ENCODE results near the gene SLC37A4. TPM values are rescaled to one million over a fixed set of nuclear protein-coding genes. Genes with fewer than 3 reads are reported as not detected.
"Not testable (repeated sequence)": the region's sequence is repeated elsewhere in the genome, so short reads cannot be mapped to it uniquely, and the experiment has no call there.

SLC37A4 gene
- total and polyA plus RNA-seq, 10 of the 15 experiments (the other 5 are each of a cell fraction or from before 2014, with no cell fraction given): 11.6 to 29.7 (median 20.4) TPM

DNA sequence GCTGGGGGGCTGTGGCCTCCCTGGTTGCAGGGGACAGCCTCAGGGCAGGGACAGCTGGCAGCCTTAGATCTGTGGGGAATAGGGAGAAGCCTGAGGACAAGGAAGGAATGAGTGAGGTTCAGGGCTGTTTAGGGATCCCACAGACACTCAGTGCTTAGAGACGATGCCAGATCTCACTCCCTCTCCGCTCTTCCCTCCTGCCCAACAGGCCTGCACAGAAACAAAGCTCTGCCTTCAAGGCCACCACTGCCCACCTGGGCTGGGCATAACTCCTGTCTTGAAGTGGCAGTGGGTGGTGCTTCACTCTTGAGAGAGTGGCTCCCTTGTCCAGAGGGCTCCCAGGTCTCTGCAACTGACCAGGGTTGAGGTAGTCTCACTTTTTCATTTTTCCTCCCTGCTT is 45.9 kb downstream of the SLC37A4 start (continued):
- TF ChIP-seq SMC3 (IDR thresholded peaks at IDR 0.05; ENCODE audit: borderline replicate concordance, low read length): no peak
- TF ChIP-seq, protein P1, sequence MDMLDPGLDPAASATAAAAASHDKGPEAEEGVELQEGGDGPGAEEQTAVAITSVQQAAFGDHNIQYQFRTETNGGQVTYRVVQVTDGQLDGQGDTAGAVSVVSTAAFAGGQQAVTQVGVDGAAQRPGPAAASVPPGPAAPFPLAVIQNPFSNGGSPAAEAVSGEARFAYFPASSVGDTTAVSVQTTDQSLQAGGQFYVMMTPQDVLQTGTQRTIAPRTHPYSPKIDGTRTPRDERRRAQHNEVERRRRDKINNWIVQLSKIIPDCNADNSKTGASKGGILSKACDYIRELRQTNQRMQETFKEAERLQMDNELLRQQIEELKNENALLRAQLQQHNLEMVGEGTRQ (IDR thresholded peaks at IDR 0.05; ENCODE audit: borderline replicate concordance, low read depth, low read length): no peak
- TF ChIP-seq, protein P2, sequence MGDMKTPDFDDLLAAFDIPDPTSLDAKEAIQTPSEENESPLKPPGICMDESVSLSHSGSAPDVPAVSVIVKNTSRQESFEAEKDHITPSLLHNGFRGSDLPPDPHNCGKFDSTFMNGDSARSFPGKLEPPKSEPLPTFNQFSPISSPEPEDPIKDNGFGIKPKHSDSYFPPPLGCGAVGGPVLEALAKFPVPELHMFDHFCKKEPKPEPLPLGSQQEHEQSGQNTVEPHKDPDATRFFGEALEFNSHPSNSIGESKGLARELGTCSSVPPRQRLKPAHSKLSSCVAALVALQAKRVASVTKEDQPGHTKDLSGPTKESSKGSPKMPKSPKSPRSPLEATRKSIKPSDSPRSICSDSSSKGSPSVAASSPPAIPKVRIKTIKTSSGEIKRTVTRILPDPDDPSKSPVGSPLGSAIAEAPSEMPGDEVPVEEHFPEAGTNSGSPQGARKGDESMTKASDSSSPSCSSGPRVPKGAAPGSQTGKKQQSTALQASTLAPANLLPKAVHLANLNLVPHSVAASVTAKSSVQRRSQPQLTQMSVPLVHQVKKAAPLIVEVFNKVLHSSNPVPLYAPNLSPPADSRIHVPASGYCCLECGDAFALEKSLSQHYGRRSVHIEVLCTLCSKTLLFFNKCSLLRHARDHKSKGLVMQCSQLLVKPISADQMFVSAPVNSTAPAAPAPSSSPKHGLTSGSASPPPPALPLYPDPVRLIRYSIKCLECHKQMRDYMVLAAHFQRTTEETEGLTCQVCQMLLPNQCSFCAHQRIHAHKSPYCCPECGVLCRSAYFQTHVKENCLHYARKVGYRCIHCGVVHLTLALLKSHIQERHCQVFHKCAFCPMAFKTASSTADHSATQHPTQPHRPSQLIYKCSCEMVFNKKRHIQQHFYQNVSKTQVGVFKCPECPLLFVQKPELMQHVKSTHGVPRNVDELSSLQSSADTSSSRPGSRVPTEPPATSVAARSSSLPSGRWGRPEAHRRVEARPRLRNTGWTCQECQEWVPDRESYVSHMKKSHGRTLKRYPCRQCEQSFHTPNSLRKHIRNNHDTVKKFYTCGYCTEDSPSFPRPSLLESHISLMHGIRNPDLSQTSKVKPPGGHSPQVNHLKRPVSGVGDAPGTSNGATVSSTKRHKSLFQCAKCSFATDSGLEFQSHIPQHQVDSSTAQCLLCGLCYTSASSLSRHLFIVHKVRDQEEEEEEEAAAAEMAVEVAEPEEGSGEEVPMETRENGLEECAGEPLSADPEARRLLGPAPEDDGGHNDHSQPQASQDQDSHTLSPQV (IDR thresholded peaks at IDR 0.05): no peak
- TF ChIP-seq TCF7 (IDR thresholded peaks at IDR 0.05; ENCODE audit: borderline replicate concordance): no peak
- no peak for TF ChIP-seq BHLHE40 (IDR thresholded peaks at IDR 0.05; ENCODE audit: borderline replicate concordance in 1 of 2, low read depth in 2 of 2, low read length in 1 of 2)
- TF ChIP-seq RB1 (IDR thresholded peaks at IDR 0.05; ENCODE audit: borderline replicate concordance): no peak
- TF ChIP-seq FOXK2 (IDR thresholded peaks at IDR 0.05): no peak
- TF ChIP-seq EGR1 (IDR thresholded peaks at IDR 0.05; ENCODE audit: borderline replicate concordance in 1 of 2, low read depth in 2 of 2, low read length in 2 of 2): no peak
- no peak for TF ChIP-seq HDAC2 (IDR thresholded peaks at IDR 0.05)
- no peak for TF ChIP-seq NR2C2 (IDR thresholded peaks at IDR 0.05; ENCODE audit: borderline replicate concordance, control insufficient read depth, insufficient read length, low read depth)
- TF ChIP-seq, protein P3, sequence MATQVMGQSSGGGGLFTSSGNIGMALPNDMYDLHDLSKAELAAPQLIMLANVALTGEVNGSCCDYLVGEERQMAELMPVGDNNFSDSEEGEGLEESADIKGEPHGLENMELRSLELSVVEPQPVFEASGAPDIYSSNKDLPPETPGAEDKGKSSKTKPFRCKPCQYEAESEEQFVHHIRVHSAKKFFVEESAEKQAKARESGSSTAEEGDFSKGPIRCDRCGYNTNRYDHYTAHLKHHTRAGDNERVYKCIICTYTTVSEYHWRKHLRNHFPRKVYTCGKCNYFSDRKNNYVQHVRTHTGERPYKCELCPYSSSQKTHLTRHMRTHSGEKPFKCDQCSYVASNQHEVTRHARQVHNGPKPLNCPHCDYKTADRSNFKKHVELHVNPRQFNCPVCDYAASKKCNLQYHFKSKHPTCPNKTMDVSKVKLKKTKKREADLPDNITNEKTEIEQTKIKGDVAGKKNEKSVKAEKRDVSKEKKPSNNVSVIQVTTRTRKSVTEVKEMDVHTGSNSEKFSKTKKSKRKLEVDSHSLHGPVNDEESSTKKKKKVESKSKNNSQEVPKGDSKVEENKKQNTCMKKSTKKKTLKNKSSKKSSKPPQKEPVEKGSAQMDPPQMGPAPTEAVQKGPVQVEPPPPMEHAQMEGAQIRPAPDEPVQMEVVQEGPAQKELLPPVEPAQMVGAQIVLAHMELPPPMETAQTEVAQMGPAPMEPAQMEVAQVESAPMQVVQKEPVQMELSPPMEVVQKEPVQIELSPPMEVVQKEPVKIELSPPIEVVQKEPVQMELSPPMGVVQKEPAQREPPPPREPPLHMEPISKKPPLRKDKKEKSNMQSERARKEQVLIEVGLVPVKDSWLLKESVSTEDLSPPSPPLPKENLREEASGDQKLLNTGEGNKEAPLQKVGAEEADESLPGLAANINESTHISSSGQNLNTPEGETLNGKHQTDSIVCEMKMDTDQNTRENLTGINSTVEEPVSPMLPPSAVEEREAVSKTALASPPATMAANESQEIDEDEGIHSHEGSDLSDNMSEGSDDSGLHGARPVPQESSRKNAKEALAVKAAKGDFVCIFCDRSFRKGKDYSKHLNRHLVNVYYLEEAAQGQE (IDR thresholded peaks at IDR 0.05; ENCODE audit: low read depth, low read length): no peak
- no peak for TF ChIP-seq NFYB (IDR thresholded peaks at IDR 0.05; ENCODE audit: insufficient read depth, low read depth, low read length)
- no peak for TF ChIP-seq RCOR1 (conservative IDR thresholded peaks at IDR 0.05; ENCODE audit: low read depth, low read length)
- TF ChIP-seq RAD51 (IDR thresholded peaks at IDR 0.05): no peak
- no peak for TF ChIP-seq SMARCA5 (IDR thresholded peaks at IDR 0.05)

DNA sequence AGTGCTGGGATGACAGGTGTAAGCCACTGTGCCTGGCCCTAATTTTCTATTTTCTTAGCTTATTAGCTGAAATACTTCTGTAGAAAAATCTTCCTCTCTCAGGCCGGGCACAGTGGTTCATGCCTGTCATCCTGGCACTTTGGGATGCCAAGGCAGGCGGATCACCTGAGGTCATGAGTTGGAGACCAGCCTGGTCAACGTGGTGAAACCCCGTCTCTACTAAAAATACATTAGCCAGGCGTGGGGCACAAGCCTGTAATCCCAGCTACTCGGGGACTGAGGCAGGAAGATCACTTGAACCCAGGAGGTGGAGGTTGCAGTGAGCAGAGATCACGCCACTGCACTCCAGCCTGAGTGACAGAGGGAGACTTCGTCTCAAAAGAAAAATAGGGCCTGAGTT is 46.3 kb downstream of the SLC37A4 start:
- ATAC-seq; H2AFZ ChIP-seq (ENCODE audit: control insufficient read depth, low read depth, low read length); BruUV-seq (replicated peaks); SMC1A ChIA-PET (ENCODE audit: uncharacterized antibody, unreplicated experiment); H3K4me3 ChIP-seq; H3K9me3 ChIP-seq (replicated peaks; ENCODE audit: control insufficient read depth, insufficient read depth, low read length); H3K36me3 ChIP-seq (ENCODE audit: control insufficient read depth in 2 of 2, insufficient read depth in 2 of 2, low read length in 1 of 2); POLR2A ChIA-PET; H3K9ac ChIP-seq (ENCODE audit: control insufficient read depth, insufficient read depth, low read length); H3K27me3 ChIP-seq (replicated peaks in 1 of 2; ENCODE audit: control insufficient read depth in 2 of 2, insufficient read depth in 2 of 2, low read length in 1 of 2); FAIRE-seq; H3K4me2 ChIP-seq (ENCODE audit: control insufficient read depth, insufficient read depth); intact Hi-C loops (cut with micrococcal nuclease; ENCODE audit: unreplicated experiment); in situ Hi-C loops (cut with MboI); RAD21 ChIA-PET (ENCODE audit: unreplicated experiment); H4K20me1 ChIP-seq (ENCODE audit: control insufficient read depth, insufficient read depth); DNase-seq (ENCODE audit: low read depth, low spot score); H3K79me2 ChIP-seq (ENCODE audit: control insufficient read depth, insufficient read depth, low read length); H3K4me1 ChIP-seq (ENCODE audit: control insufficient read depth, insufficient read depth, low read length); H3K27ac ChIP-seq (ENCODE audit: control insufficient read depth, insufficient read depth): not testable (repeated sequence)
- 49% methylated on average over 8 of the region's 8 CpGs for whole genome bisulfite sequencing (ENCODE audit: insufficient coverage, insufficient replicate concordance, low lambda C conversion rate, missing lambda C conversion rate)
- CTCF ChIA-PET: interaction anchor here (0.6 kb wide), 1 partner anchor 143 kb away, joined by 3 read pairs; no protein-coding TSS in a partner anchor
